ENCODE measurements around the gene FGFRL1. TPM values are rescaled to one million over a fixed set of nuclear protein-coding genes. Genes with fewer than 3 reads are reported as not detected.

Gene FGFRL1
- total RNA-seq, 1 donor from 2014 or later = 70.4 TPM

DNA sequence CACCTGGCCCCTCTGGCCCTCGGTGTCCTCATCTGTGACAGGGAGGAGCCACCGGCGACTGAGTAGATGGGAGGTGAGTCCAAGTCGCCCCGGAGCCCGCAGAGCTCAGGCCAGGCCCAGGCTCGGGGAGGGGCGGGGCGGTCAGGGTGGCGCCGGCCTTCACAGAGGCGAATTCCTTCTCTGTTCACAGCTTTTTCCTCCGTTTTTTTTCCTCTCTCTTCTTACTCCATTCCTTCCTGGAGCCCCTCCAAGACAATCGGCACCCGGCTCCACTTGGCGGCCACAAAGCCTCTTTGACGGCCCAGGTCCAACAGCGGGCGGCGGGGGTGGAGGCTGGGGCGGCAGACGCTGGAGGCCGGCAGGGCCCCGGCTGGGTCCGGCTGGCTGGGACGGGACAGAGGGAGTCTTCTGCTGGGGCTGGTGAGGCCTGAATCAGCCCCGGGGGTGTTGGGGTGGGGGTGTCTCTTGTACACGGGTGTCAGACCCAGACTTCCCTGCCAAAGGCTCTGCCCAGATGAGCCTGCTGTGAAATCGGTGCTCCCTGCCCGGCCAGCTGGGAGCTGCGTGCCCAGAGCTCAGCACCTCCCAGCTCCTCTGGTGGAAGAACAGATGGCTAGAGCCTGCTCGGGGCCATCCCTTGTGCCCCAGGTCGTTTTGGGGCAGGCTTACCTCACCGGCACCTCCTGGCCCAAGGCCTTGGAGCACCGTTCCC, 22.6 kb downstream of the FGFRL1 start:
- no peaks in the 10 kb centered on the region for H3K27me3 Mint-ChIP-seq (ENCODE audit: low read depth)
- H3K4me1 Mint-ChIP-seq (ENCODE audit: low read depth) = peaks cover 9% of the 10 kb centered on the region
- H3K9me3 Mint-ChIP-seq (ENCODE audit: low read depth) = no peaks in the 10 kb centered on the region
- TF ChIP-seq, protein P1, sequence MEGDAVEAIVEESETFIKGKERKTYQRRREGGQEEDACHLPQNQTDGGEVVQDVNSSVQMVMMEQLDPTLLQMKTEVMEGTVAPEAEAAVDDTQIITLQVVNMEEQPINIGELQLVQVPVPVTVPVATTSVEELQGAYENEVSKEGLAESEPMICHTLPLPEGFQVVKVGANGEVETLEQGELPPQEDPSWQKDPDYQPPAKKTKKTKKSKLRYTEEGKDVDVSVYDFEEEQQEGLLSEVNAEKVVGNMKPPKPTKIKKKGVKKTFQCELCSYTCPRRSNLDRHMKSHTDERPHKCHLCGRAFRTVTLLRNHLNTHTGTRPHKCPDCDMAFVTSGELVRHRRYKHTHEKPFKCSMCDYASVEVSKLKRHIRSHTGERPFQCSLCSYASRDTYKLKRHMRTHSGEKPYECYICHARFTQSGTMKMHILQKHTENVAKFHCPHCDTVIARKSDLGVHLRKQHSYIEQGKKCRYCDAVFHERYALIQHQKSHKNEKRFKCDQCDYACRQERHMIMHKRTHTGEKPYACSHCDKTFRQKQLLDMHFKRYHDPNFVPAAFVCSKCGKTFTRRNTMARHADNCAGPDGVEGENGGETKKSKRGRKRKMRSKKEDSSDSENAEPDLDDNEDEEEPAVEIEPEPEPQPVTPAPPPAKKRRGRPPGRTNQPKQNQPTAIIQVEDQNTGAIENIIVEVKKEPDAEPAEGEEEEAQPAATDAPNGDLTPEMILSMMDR (IDR thresholded peaks at IDR 0.05) = no peak
- DNase-seq (ENCODE audit: low spot score) = no peak
- peak overlapping the region; percentile 77 for H3K27ac Mint-ChIP-seq (ENCODE audit: unreplicated experiment)
- H3K36me3 Mint-ChIP-seq (ENCODE audit: low read depth) = no peaks in the 10 kb centered on the region
- no peak overlapping the region for H3K4me3 Mint-ChIP-seq (ENCODE audit: unreplicated experiment)

GRCh38 chr4:1035510-1035909, 24.1 kb downstream of the FGFRL1 start:
- H3K4me1 Mint-ChIP-seq (ENCODE audit: low read depth) = peaks cover 23% of the 10 kb centered on the region
- no peak overlapping the region for H3K27ac Mint-ChIP-seq (ENCODE audit: unreplicated experiment)
- DNase-seq (ENCODE audit: low spot score) = no peak
- no peaks in the 10 kb centered on the region for H3K9me3 Mint-ChIP-seq (ENCODE audit: low read depth)
- H3K36me3 Mint-ChIP-seq (ENCODE audit: low read depth) = no peaks in the 10 kb centered on the region
- TF ChIP-seq, protein P1 (IDR thresholded peaks at IDR 0.05) = no peak
- no peak overlapping the region for H3K4me3 Mint-ChIP-seq (ENCODE audit: unreplicated experiment)
- H3K27me3 Mint-ChIP-seq (ENCODE audit: low read depth) = no peaks in the 10 kb centered on the region

GRCh38 chr4:1036095-1036494, 24.7 kb downstream of the FGFRL1 start:
- Mint-ChIP-seq H3K36me3 (ENCODE audit: low read depth) (no peaks in the 10 kb centered on the region), H3K9me3 (ENCODE audit: low read depth) (no peaks in the 10 kb centered on the region), H3K4me3 (ENCODE audit: unreplicated experiment) (no peak overlapping the region), H3K27ac (ENCODE audit: unreplicated experiment) (no peak overlapping the region), H3K27me3 (ENCODE audit: low read depth) (no peaks in the 10 kb centered on the region), H3K4me1 (ENCODE audit: low read depth) (peaks cover 24% of the 10 kb centered on the region)
- no peak for DNase-seq (ENCODE audit: low spot score)
- TF ChIP-seq, protein P1 (IDR thresholded peaks at IDR 0.05) = no peak

DNA sequence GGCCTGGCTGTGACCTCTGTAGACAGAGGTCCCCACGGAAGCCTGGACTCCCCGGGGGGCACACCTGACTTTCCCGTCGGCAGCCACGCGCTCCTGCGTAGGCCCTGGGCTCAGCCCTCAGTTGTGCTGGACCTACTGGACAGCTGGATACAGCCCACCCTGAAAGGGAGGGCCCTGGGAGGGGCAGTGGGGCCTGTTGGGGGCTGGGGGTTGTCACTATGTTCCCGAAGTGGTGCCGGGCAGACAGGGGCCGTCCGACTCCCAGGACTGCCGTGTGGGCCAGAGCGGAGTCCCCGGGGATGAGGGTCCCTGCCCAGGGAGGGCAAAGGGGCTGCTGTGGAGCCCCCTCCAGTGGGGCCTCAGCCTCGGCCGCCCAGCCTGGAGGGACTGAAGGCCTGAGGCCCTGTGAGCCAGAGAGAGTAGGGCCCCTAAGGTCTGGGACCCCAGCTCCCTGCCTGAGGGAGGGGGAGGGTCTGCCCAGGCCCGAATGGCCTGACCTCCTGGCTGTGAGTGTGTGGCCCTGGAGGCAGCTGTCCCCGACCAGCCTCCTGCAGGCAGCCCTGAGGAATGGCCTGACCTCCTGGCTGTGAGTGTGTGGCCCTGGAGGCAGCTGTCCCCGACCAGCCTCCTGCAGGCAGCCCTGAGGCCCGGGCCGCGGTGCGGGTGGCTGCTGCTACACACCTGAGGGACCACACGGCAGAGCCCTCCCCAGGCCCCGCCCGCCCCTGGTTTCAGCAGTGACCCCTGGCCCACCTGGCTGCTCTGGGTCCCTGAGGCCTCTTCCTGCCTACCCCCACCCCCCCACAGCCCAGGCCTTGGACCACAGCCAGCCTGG, 25.8 kb downstream of the FGFRL1 start:
- DNase-seq (ENCODE audit: low spot score) = no peak
- Mint-ChIP-seq H3K27ac (ENCODE audit: unreplicated experiment) (no peak overlapping the region), H3K27me3 (ENCODE audit: low read depth) (no peaks in the 10 kb centered on the region), H3K4me3 (ENCODE audit: unreplicated experiment) (no peak overlapping the region), H3K4me1 (ENCODE audit: low read depth) (peaks cover 35% of the 10 kb centered on the region), H3K36me3 (ENCODE audit: low read depth) (no peaks in the 10 kb centered on the region), H3K9me3 (ENCODE audit: low read depth) (no peaks in the 10 kb centered on the region)
- TF ChIP-seq, protein P1 (IDR thresholded peaks at IDR 0.05) = no peak

GRCh38 chr4:1038948-1039492, 27.6 kb downstream of the FGFRL1 start:
- TF ChIP-seq, protein P1 (IDR thresholded peaks at IDR 0.05) = no peak
- Mint-ChIP-seq H3K4me1 (ENCODE audit: low read depth) (peaks cover 47% of the 10 kb centered on the region), H3K4me3 (ENCODE audit: unreplicated experiment) (no peak overlapping the region), H3K36me3 (ENCODE audit: low read depth) (no peaks in the 10 kb centered on the region), H3K27me3 (ENCODE audit: low read depth) (no peaks in the 10 kb centered on the region), H3K27ac (ENCODE audit: unreplicated experiment) (peak overlapping the region; percentile 27), H3K9me3 (ENCODE audit: low read depth) (no peaks in the 10 kb centered on the region)
- DNase-seq (ENCODE audit: low spot score) = no peak
